Stimulated activated CD8-positive, alpha-beta memory T cell treated with anti-CD3 and anti-CD28 coated beads, Interleukin-12 subunit alpha, Interleukin-12 subunit beta, amount 100 ng/mL, for 4 hours (primary cell): ENCODE measurements around the gene RAB30.
"Not testable (repeated sequence)": the region's sequence is repeated elsewhere in the genome, so short reads cannot be mapped to it uniquely, and the experiment has no call there.

Experiments
- DNase-seq: peaks from one replicate; pipeline ENCODE4 v3.0.0-alpha.2; 2020; ENCODE audit warnings: low read depth

Gene RAB30

GRCh38 chr11:83009999-83010398, 61.7 kb downstream of the RAB30 start:
- no peak for DNase-seq

GRCh38 chr11:83009136-83009535, 62.6 kb downstream of the RAB30 start:
- DNase-seq, result not testable (repeated sequence)

GRCh38 chr11:83008581-83008923, 63.1 kb downstream of the RAB30 start:
- DNase-seq, result no peak

- no peak for DNase-seq
Measured at GRCh38 chr11:83007909-83008580, 63.7 kb downstream of the RAB30 start.

GRCh38 chr11:83007477-83007876, 64.2 kb downstream of the RAB30 start:
- no peak for DNase-seq

- no peak for DNase-seq
Measured at GRCh38 chr11:83006877-83007330, 64.8 kb downstream of the RAB30 start.

GRCh38 chr11:83004746-83005556, 66.7 kb downstream of the RAB30 start:
- DNase-seq, result no peak

- DNase-seq, result no peak
Measured at GRCh38 chr11:83002522-83002921, 69.2 kb downstream of the RAB30 start.

- DNase-seq, result no peak
Measured at GRCh38 chr11:83002053-83002452, 69.6 kb downstream of the RAB30 start.

GRCh38 chr11:83000381-83000780, 71.3 kb downstream of the RAB30 start:
- DNase-seq, result no peak

- DNase-seq, result no peak
Measured at GRCh38 chr11:82999232-82999631, 72.5 kb downstream of the RAB30 start.

GRCh38 chr11:82998697-82999096, 73.0 kb downstream of the RAB30 start:
- no peak for DNase-seq

- no peak for DNase-seq
Measured at GRCh38 chr11:82996966-82997606, 74.6 kb downstream of the RAB30 start.

GRCh38 chr11:82995754-82996398, 75.8 kb downstream of the RAB30 start:
- no peak for DNase-seq

GRCh38 chr11:82995235-82995634, 76.5 kb downstream of the RAB30 start:
- no peak for DNase-seq

- DNase-seq, result no peak
Measured at GRCh38 chr11:82994604-82995230, 77.0 kb downstream of the RAB30 start.

- no peak for DNase-seq
Measured at GRCh38 chr11:82992223-82992622, 79.5 kb downstream of the RAB30 start.

GRCh38 chr11:82989628-82990404, 81.9 kb downstream of the RAB30 start:
- DNase-seq, result no peak

- no peak for DNase-seq
Measured at GRCh38 chr11:82988936-82989627, 82.6 kb downstream of the RAB30 start.

GRCh38 chr11:82987997-82988396, 83.7 kb downstream of the RAB30 start:
- no peak for DNase-seq

- no peak for DNase-seq
Measured at GRCh38 chr11:82986446-82986845, 85.3 kb downstream of the RAB30 start.
